IPS-11a (cell line): ENCODE results near the gene SLC35F2.
"Not testable (repeated sequence)": the region's sequence is repeated elsewhere in the genome, so short reads cannot be mapped to it uniquely, and the experiment has no call there.

Source experiments
- H3K4me3 ChIP-seq: one replicate; pipeline ENCODE4 v1.5.1; 2013; ENCODE audit warnings: low read depth, low read length, control low read depth

The SLC35F2 gene, protein sequence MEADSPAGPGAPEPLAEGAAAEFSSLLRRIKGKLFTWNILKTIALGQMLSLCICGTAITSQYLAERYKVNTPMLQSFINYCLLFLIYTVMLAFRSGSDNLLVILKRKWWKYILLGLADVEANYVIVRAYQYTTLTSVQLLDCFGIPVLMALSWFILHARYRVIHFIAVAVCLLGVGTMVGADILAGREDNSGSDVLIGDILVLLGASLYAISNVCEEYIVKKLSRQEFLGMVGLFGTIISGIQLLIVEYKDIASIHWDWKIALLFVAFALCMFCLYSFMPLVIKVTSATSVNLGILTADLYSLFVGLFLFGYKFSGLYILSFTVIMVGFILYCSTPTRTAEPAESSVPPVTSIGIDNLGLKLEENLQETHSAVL

DNA sequence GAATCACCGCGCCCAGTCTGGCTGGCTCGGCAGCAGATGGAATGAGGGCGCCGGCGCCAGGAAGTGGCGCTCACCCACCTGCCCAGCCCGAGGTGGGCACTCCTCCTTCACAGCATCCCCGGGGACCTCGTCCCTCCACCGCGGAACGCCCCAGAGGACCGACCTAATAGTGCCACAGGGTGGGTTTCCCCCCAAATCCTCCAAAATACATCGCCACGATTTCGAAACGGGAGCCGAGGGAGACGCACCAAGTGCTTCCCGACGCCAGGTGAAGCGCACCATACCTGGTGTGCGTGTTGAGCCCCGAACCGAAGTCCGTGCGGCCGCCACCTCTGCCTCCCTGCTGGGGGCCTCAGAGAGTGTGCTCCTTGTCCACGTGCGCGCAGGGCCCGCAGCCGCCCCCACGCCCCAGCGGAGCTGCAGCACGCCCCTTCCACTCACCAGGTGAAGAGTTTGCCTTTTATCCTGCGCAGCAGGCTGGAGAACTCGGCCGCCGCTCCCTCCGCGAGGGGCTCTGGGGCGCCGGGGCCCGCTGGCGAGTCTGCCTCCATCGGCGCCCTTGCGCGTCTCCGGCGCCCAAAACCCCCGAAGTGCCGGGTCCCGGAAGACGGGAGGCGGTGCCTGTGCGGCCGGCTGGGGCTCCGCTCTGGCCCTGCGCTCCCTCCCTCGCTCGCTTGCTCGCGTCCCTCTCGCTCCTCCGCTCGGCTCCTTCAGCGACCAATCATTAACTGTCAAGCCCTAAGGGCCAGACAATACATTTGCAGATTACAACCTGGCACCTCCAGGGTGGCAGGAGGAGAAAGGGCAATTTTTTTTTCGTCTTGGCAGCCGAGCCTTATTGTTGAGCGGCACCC lies at the start of gene SLC35F2:
Gene SLC35F2 (minus strand): TSS at position 571 of the 854 bp plus-strand sequence. CDS start 20 bp downstream, at position 551.
- peak within 1 kb of the TSS; percentile 86 for H3K4me3 ChIP-seq

DNA sequence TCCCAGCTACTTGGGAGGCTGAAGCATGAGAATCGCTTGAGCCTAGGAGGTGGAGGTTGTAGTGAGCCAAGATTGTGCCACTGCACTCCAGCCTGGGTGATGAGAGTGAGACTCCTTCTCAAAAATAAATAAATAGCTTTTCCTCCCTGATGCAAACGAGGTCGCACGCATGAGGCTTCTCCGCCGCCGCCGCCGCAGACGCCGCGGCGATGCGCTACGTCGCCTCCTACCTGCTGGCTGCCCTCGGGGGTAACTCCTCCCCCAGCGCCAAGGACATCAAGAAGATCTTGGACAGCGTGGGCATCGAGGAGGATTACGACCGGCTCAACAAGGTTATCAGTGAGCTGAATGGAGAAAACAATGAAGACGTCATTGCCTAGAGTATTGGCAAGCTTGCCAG lies 49.6 kb upstream of the SLC35F2 start:
- no peak overlapping the region for H3K4me3 ChIP-seq

- H3K4me3 ChIP-seq = no peak overlapping the region
Observed at GRCh38 chr11:107898270-107898669, 39.7 kb upstream of the SLC35F2 start.

GRCh38 chr11:107882095-107882820 lies 23.7 kb upstream of the SLC35F2 start:
- H3K4me3 ChIP-seq = no peak overlapping the region

GRCh38 chr11:107881471-107881870 lies 22.9 kb upstream of the SLC35F2 start:
- H3K4me3 ChIP-seq = not testable (repeated sequence)

DNA sequence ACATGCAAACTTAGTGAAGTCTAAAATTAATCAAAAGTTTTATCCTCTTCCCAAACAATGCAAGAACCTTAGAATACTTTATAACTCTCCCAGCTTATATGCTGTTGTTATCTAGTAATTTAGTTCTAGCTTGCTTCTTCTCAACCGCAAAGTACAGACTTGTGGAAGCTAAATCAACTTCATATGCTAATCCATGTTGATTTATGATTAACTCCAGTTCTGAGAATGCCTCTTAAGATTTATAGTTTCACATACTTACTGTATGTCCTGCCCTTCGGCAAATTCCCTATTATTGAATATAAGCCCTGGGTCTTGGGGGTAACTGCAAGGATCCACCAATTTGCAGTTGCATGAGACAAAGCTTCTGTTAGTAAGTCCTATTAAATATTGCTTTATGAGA lies 17.6 kb upstream of the SLC35F2 start:
- H3K4me3 ChIP-seq = no peak overlapping the region

DNA sequence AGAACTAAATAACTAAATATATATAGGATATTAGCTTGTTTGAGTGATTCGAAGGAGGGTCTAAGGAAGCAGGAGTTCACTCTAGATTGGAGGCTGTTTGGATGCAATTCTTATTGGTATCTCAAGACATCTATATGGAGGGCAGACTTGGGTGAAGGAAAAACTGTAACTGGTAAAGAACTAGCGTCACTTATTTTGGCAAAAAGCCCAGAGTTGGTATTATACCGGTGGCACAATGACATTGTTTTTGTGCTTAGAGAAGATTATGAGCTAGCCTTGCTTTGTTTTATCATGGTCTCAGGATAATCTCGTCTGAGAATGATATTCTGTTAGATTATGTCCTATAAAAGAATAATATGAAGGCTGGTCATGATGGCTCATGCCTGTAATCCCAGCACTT lies 6.0 kb upstream of the SLC35F2 start:
- H3K4me3 ChIP-seq = no peak overlapping the region

GRCh38 chr11:107860688-107861087 lies 2.1 kb upstream of the SLC35F2 start:
- H3K4me3 ChIP-seq = no peak overlapping the region

DNA sequence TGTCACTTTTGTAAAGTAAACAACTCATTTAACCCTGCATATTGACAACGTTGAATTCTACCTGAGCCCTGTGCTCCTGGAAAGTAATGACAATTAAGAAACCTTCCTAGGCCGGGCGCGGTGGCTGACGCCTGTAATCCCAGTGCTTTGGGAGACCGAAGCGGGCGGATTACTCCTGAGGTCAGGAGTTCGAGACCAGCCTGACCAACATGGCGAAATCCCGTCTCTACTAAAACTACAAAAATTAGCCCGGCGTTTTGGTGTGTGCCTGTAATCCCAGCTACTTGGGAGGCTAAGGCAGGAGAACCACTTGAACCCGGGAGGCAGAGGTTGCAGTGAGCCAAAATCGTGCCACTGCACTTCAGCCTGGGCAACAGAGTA lies 1.6 kb upstream of the SLC35F2 start:
- H3K4me3 ChIP-seq = not testable (repeated sequence)

GRCh38 chr11:107859459-107860239 lies 1.1 kb upstream of the SLC35F2 start:
- peak overlapping the region; percentile 86 for H3K4me3 ChIP-seq

DNA sequence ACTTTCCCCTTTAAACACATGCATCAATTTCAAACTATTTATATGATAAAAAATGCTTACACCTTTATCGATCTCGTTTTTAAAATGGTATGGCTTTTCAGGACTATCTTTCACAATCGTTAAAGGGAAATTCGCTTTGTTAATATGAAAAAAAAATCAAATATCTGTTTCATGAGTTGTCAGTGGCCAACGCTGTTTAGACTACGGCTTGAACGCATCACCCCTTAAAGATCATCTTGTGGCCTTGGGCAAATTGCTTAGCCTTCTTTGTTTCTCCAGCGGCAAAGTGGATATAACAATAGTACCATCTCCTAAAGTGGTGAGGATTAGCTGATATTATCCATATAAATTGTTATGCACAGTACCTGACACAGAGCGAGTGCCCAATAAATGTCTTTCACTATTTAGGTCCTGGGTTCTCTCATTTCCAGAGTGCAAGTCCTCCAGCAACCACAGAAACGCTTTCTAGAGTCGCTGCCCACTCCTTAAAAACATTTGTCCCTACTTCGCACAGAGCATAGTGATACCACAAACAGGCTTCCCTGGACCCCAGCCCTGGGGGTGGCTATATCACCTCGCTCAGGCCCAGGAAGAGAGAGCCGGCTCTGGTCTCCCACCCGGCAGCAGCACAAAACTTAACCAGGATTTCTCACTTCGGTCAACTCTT lies 904 bp downstream of the SLC35F2 start:
- peak overlapping the region; percentile 86 for H3K4me3 ChIP-seq

DNA sequence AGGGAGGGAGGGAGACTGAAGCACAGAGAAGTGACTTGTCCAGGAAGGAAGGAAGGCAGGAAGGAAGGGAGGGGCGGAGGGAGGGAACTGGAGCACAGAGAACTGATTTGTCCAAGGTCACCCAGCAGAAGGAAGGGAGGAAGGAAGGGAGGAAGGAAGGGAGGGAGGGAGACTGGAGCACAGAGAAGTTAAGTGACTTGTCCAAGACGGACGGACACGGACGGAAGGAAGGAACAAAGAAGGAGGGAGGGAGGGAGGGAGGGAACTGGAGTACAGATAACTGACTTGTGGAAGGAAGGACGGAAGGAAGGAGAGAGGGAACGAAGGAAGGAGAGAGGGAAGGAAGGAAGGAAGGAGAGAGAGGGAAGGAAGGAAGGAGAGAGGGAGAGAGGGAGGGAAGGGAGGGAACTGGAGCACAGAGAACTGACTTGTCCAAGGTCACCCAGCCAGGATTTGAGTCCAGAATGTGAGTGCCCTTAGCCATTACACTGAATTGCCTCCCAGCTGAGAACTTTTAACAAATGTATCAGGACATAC lies 1.5 kb downstream of the SLC35F2 start:
- no peak overlapping the region for H3K4me3 ChIP-seq

DNA sequence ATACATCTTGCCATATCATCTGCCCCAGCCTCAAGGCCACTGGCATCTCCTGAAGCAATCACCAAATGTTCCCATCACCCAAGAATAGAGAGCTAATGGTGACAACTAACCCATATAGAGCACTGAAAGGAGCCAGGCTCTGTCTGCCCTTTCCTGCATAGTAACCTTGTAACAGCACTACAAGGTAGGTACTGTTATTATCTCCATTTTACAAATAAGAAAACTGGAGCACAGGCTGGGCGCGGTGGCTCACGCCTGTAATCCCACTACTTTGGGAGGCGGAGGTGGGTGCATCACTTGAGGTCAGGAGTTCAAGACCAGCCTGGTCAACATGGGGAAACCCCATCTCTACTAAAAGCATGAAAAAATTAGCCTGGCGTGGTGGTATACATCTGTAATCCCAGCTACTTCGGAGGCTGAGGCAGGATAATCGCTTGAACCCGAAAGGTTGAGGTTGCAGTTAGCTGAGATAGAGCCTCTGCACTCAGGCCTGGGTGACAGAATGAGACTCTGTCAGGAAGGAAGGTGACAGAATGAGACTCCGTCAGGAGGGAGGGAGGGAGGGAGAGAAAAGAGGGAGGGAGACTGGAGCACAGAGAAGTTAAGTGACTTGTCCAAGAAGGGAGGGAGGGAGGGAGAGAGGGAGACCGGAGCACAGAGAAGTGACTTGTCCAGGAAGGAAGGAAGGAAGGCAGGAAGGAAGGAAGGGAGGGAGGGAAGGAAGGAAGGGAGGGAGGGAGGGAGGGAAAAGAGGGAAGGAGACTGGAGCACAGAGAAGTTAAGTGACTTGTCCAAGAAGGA lies 2.2 kb downstream of the SLC35F2 start:
- no peak overlapping the region for H3K4me3 ChIP-seq

- H3K4me3 ChIP-seq = no peak overlapping the region
Observed at GRCh38 chr11:107853070-107853469, 5.5 kb downstream of the SLC35F2 start.

DNA sequence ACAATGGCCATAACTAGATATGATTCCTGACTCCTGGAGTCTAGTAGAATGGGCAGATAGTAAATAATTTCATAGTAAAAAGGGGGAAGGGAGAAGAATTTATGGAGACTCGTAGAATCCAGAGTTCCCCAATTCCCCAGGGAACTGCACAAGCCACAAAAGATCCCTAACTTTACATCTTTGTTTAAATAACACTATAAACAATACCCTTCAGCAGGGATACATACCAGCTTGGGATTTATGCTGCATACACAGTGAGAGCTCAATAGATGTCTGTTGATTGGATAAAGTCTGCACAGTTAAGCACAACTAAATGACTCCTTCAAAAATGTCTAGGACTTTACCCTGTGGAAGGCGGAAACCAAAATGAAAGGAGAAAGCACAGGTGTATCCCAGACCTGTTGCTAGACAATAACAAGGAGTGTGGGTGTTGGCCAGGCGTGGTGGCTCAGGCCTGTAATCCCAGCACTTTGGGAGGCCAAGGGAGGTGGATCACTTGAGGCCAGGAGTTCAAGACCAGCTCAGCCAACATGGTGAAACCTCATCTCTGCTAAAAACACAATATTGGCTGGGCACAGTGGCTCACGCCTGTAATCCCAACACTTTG lies 6.8 kb downstream of the SLC35F2 start:
- H3K4me3 ChIP-seq = no peak overlapping the region

GRCh38 chr11:107849790-107850189 lies 8.8 kb downstream of the SLC35F2 start:
- H3K4me3 ChIP-seq = no peak overlapping the region

- H3K4me3 ChIP-seq = no peak overlapping the region
Observed at GRCh38 chr11:107848345-107848744, 10.2 kb downstream of the SLC35F2 start.

DNA sequence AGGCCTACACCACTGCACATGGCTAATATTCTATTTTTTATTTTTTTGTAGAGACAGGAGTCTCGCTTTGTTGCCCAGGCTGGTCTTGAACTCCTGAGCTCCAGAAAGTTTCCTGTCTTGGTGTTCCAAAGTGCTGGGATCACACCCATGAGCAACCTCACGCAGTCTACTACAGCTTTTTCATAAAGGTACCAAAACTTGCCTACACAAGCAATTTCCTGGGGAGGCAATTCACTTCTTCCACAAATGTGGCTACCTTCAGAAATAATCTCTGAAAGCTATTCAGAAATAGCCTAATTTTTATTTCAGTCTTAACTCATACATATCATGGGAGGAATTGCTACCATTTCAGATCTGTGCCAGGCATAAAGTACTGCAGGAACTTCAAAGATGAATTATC lies 11.4 kb downstream of the SLC35F2 start:
- no peak overlapping the region for H3K4me3 ChIP-seq

- no peak overlapping the region for H3K4me3 ChIP-seq
Observed at GRCh38 chr11:107844041-107844440, 14.5 kb downstream of the SLC35F2 start.
